ENCODE measurements around the gene DAAM1.

GRCh38 chr14:59228421-59228820 is 40.0 kb downstream of the DAAM1 start:
- no peak for TF ChIP-seq BHLHE40 (IDR thresholded peaks at IDR 0.05; ENCODE audit: borderline replicate concordance)
- TF ChIP-seq LEF1 (IDR thresholded peaks at IDR 0.05; ENCODE audit: borderline replicate concordance): no peak
- no peak for TF ChIP-seq SP1 (IDR thresholded peaks at IDR 0.05)
- TF ChIP-seq SUZ12 (IDR thresholded peaks at IDR 0.05): no peak
- TF ChIP-seq FOXK2 (IDR thresholded peaks at IDR 0.05): no peak
- TF ChIP-seq TARDBP (IDR thresholded peaks at IDR 0.05): no peak
- no peak for TF ChIP-seq FOXM1 (IDR thresholded peaks at IDR 0.05; ENCODE audit: borderline replicate concordance)
- no peak for TF ChIP-seq ARNT (IDR thresholded peaks at IDR 0.05)
- no peak for TF ChIP-seq L3MBTL2 (conservative IDR thresholded peaks at IDR 0.05)
- TF ChIP-seq CTBP1 (IDR thresholded peaks at IDR 0.05; ENCODE audit: borderline replicate concordance): no peak
- TF ChIP-seq ELF4 (IDR thresholded peaks at IDR 0.05): no peak

All from HEK293T (cell line).